SK-N-SH (cell line): ENCODE measurements around the gene R3HCC1L.
"Not testable (repeated sequence)": the region's sequence is repeated elsewhere in the genome, so short reads cannot be mapped to it uniquely, and the experiment has no call there.

ENCODE experiments used
- CTCF ChIP-seq: fragments of 200-600 bp; sonication (generic); IDR thresholded peaks from 2 replicates; pipeline ENCODE4 v1.6.1; 2017; ENCODE audit warnings: antibody characterized with exemption, mild to moderate bottlenecking, moderate library complexity
- GATA2 ChIP-seq: sonication (generic); formaldehyde crosslinking; IDR thresholded peaks from 2 replicates; pipeline ENCODE4 v1.5.0; 2020; ENCODE audit warnings: mild to moderate bottlenecking, missing genetic modification reagents
- IRF3 ChIP-seq: fragments of 150-350 bp; IDR thresholded peaks from 2 replicates; pipeline ENCODE4 v1.6.1; 2016; ENCODE audit warnings: mild to moderate bottlenecking, low read depth, low read length
- JUND ChIP-seq: IDR thresholded peaks from 2 replicates; pipeline ENCODE4 v1.4.0; 2012
- POLR2AphosphoS5 ChIP-seq: IDR thresholded peaks from 2 replicates; pipeline ENCODE4 v1.6.1; 2012; ENCODE audit warnings: low read depth, low read length
- RCOR1 ChIP-seq: fragments of 150-350 bp; IDR thresholded peaks from 2 replicates; pipeline ENCODE4 v1.6.1; 2017; ENCODE audit warnings: antibody characterized with exemption, low read length
- RFX5 ChIP-seq: IDR thresholded peaks from 2 replicates; pipeline ENCODE4 v1.6.1; 2012; ENCODE audit warnings: mild to moderate bottlenecking, improper control_type of control experiment, low read length
- RXRA ChIP-seq: IDR thresholded peaks from 2 replicates; pipeline ENCODE4 v1.4.0; 2012; ENCODE audit warnings: low read depth, mild to moderate bottlenecking, borderline replicate concordance
- SIN3A ChIP-seq: IDR thresholded peaks from 2 replicates; pipeline ENCODE4 v1.6.1; 2012; ENCODE audit warnings: low read depth, mild to moderate bottlenecking, low read length, moderate library complexity, borderline replicate concordance
- SMC3 ChIP-seq: IDR thresholded peaks from 2 replicates; pipeline ENCODE4 v1.6.1; 2012; ENCODE audit warnings: low read depth, low read length, improper control_type of control experiment
- TAF1 ChIP-seq: IDR thresholded peaks from 2 replicates; pipeline ENCODE4 v1.6.1; 2012; ENCODE audit warnings: low read depth, mild to moderate bottlenecking, low read length, moderate library complexity, borderline replicate concordance
- TF ChIP-seq, protein P1 (sequence below): fragments of 150-350 bp; IDR thresholded peaks from 2 replicates; pipeline ENCODE4 v1.6.1; 2017; ENCODE audit warnings: antibody characterized with exemption, low read length, low read depth, borderline replicate concordance

DNA sequence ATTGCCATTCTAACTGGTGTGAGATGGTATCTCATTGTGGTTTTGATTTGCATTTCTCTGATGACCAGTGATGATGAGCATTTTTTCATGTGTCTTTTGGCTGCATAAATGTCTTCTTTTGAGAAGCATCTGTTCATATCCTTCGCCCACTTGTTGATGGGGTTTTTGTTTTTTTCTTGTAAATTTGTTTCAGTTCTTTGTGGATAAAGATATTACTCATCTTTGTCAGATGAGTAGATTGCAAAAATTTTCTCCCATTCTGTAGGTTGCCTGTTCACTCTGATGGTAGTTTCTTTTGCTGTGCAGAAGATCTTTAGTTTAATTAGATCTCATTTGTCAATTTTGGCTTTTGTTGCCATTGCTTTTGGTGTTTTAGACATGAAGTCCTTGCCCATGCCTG is 93.8 kb downstream of the R3HCC1L start:
- TF ChIP-seq CTCF, SIN3A, SMC3, RCOR1, GATA2, RXRA, TAF1, JUND, POLR2AphosphoS5, RFX5, IRF3: not testable (repeated sequence)
- TF ChIP-seq, protein P1, sequence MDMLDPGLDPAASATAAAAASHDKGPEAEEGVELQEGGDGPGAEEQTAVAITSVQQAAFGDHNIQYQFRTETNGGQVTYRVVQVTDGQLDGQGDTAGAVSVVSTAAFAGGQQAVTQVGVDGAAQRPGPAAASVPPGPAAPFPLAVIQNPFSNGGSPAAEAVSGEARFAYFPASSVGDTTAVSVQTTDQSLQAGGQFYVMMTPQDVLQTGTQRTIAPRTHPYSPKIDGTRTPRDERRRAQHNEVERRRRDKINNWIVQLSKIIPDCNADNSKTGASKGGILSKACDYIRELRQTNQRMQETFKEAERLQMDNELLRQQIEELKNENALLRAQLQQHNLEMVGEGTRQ = not testable (repeated sequence)
